Measurements from ENCODE around the gene OR52K1. TPM values are rescaled to one million over a fixed set of nuclear protein-coding genes. Genes with fewer than 3 reads are reported as not detected.

OR52K1 gene
- total RNA-seq, 2 experiments from 2014 or later, result not detected

GRCh38 chr11:4496557-4497248, 14.3 kb downstream of the OR52K1 start:
- ChIA-PET CTCF (interaction anchor here (1.1 to 5.3 kb wide), 2 partner anchors 310 kb away, joined by 3 to 52 read pairs; no protein-coding TSS in a partner anchor), POLR2A (no interaction called here)
- Mint-ChIP-seq H3K27ac (no peak overlapping the region), H3K27me3 (peaks cover 6% of the 10 kb centered on the region), H3K4me3 (no peak overlapping the region), H3K36me3 (ENCODE audit: low read depth) (no peaks in the 10 kb centered on the region), H3K9me3 (peaks cover under 1% of the 10 kb centered on the region), H3K4me1 (ENCODE audit: low read depth) (peaks cover 12% of the 10 kb centered on the region)
- no peak for DNase-seq
- no peak for ATAC-seq
- intact Hi-C loops (cut with micrococcal nuclease), result no loop called here
- no peak for TF ChIP-seq CTCF (IDR thresholded peaks at IDR 0.05)

- Mint-ChIP-seq H3K9me3 (no peaks in the 10 kb centered on the region), H3K36me3 (ENCODE audit: low read depth) (no peaks in the 10 kb centered on the region), H3K4me1 (ENCODE audit: low read depth) (no peaks in the 10 kb centered on the region), H3K27ac (no peak overlapping the region), H3K27me3 (peaks cover 9% of the 10 kb centered on the region), H3K4me3 (no peak overlapping the region)
- DNase-seq (no peak), ATAC-seq (no peak)
- TF ChIP-seq CTCF (IDR thresholded peaks at IDR 0.05), result no peak
- POLR2A ChIA-PET, result no interaction called here
- CTCF ChIA-PET, result interaction anchor here (1.8 kb wide), 1 partner anchor 321 kb away, joined by 8 read pairs; no protein-coding TSS in a partner anchor
- intact Hi-C loops (cut with micrococcal nuclease), result no loop called here
Observed at GRCh38 chr11:4508886-4509285, 26.4 kb downstream of the OR52K1 start.

DNA sequence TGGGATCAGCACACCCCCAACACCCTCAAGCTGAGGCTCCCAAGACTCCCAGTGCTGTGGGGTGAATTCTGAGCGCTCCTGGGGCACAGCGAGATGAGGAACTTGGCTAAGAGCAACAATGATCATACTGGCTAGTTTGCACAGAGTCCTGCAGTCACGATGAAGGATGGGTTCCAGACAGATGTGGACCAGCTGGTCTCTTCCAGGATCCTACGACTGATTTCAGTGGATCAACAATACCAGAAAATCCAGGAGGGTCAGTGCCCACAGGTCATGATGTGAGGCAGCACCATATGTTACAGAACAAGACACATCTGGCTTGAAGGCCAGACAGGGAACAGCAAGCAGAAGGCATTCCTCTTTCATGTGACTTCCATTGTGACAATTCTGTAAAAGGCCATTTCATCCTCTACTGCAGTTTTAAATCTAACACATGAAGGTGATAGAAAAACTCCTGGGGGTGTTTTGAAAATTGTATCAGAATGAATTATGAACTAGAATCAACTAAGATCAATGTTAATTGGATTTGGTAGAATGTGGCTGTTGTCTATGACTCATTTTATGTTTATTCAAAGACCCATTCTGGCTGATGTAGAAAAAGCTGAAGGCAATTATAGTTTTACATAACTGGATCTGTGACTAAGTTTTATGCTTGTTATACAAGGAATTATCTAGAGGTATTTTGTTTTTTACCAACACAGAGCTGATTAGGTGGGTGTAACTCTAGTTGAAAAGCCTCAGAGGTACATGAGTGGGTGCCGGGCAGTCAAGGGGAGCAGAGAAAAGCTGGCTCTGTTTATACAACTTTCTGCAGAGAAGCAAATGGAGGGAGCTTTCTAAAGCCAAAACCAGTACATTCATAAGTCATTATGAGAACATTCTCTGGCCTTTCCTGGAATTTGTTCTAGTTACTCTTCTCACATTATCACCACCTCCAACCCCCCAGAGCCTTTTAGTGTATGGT, 29.1 kb downstream of the OR52K1 start:
- Mint-ChIP-seq H3K4me1 (ENCODE audit: low read depth) (no peaks in the 10 kb centered on the region), H3K27me3 (peaks cover 4% of the 10 kb centered on the region), H3K9me3 (no peaks in the 10 kb centered on the region), H3K4me3 (no peak overlapping the region), H3K27ac (no peak overlapping the region), H3K36me3 (ENCODE audit: low read depth) (no peaks in the 10 kb centered on the region)
- ATAC-seq, result no peak
- no peak for TF ChIP-seq CTCF (IDR thresholded peaks at IDR 0.05)
- DNase-seq, result no peak
- CTCF ChIA-PET, result no interaction called here
- POLR2A ChIA-PET, result no interaction called here
- intact Hi-C loops (cut with micrococcal nuclease), result no loop called here

DNA sequence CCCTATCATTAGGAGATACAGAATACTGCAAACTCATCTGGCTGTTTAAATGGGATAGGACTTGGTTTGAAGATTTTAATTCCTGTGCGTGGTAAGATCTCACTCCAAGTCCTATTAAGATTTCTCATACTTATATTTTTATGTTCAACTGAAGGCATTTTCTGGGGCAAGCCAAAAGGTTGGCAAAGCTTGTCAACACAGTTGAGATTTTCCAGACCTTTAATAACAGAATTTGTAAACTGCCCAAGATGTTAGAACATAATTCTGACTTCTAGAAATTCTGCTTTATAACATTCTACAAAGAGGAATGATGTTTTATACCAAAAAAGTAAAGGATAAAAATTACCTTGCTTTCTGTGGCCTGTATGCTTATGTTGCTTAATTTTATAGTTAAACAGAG, 31.8 kb downstream of the OR52K1 start:
- no peaks in the 10 kb centered on the region for H3K9me3 Mint-ChIP-seq
- TF ChIP-seq CTCF (IDR thresholded peaks at IDR 0.05), result no peak
- POLR2A ChIA-PET, result no interaction called here
- DNase-seq, result no peak
- CTCF ChIA-PET, result interaction anchor here (0.9 kb wide), 1 partner anchor 326 kb away, joined by 3 read pairs; no protein-coding TSS in a partner anchor
- no peaks in the 10 kb centered on the region for H3K4me1 Mint-ChIP-seq (ENCODE audit: low read depth)
- H3K36me3 Mint-ChIP-seq (ENCODE audit: low read depth), result no peaks in the 10 kb centered on the region
- no peak for ATAC-seq
- no peak overlapping the region for H3K4me3 Mint-ChIP-seq
- H3K27me3 Mint-ChIP-seq, result no peaks in the 10 kb centered on the region
- H3K27ac Mint-ChIP-seq, result no peak overlapping the region
- intact Hi-C loops (cut with micrococcal nuclease), result no loop called here

GRCh38 chr11:4522339-4522738, 39.9 kb downstream of the OR52K1 start:
- Mint-ChIP-seq H3K27ac (no peak overlapping the region), H3K4me3 (no peak overlapping the region), H3K4me1 (ENCODE audit: low read depth) (peaks cover 4% of the 10 kb centered on the region), H3K9me3 (no peaks in the 10 kb centered on the region), H3K36me3 (ENCODE audit: low read depth) (no peaks in the 10 kb centered on the region), H3K27me3 (peaks cover 4% of the 10 kb centered on the region)
- CTCF ChIA-PET, result no interaction called here
- POLR2A ChIA-PET, result interaction anchor here (1.0 kb wide), 1 partner anchor 27 kb away, joined by 3 read pairs; no protein-coding TSS in a partner anchor
- DNase-seq, result peak; percentile 26
- no peak for ATAC-seq
- no peak for TF ChIP-seq CTCF (IDR thresholded peaks at IDR 0.05)
- intact Hi-C loops (cut with micrococcal nuclease), result no loop called here
